ENCODE results near the gene KCNA2.

The KCNA2 gene

DNA sequence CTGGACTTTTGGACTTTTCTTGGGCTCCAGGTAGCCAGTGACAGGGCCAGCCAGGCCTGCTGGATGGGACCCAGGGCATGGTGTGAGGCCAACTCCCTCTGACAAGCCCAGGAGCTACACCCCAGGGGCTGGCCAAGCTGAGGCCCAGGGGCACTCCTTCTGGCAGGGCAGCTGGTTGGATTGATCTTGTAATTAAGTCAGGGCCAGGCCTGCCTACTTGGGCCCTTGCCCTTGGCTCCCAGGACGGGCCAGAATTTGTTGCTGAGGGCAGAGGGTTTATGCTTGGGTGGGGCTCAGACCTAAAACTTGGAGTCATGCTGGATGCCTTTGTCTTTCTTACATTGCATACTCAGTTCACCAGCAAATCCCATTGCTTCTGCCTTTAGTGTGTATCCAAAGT, 20.7 kb downstream of the KCNA2 start:
- no peaks in the 10 kb centered on the region for H3K4me1 ChIP-seq
- no peaks in the 10 kb centered on the region for H3K36me3 ChIP-seq (replicated peaks)
- H3K4me3 ChIP-seq, result no peak overlapping the region
- H3K27me3 ChIP-seq (ENCODE audit: low read depth), result no peaks in the 10 kb centered on the region
- DNase-seq (ENCODE audit: low spot score in 2 of 2), result no peak
- in situ Hi-C loops (cut with MboI; ENCODE audit: low sequenced_read_pairs), result no loop called here
- H3K9me3 ChIP-seq, result no peaks in the 10 kb centered on the region

DNA sequence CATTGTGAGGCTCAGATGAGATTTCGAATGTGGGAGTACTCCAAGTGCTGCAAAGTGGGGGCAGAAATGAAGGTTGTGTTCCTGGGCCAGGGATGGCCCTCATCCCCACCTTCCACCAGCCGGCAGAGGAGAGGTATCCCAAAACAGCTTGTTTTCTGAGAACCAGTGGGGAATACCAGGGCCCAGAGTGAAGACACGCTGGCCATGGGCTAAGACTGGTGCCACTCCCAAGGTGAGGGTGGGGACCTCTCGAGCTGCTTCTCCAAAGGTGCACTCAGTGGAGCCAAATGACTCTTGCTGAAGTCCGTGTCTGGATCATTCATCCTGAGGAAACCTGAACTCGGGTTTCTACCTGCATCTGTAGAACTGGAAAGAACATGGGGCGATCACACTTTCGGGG, 22.1 kb downstream of the KCNA2 start:
- no peak for DNase-seq (ENCODE audit: low spot score in 2 of 2)
- Histone ChIP-seq H3K27me3 (ENCODE audit: low read depth) (no peaks in the 10 kb centered on the region), H3K4me3 (no peak overlapping the region), H3K4me1 (no peaks in the 10 kb centered on the region), H3K9me3 (no peaks in the 10 kb centered on the region), H3K36me3 (replicated peaks) (no peaks in the 10 kb centered on the region)
- in situ Hi-C loops (cut with MboI; ENCODE audit: low sequenced_read_pairs), result no loop called here

DNA sequence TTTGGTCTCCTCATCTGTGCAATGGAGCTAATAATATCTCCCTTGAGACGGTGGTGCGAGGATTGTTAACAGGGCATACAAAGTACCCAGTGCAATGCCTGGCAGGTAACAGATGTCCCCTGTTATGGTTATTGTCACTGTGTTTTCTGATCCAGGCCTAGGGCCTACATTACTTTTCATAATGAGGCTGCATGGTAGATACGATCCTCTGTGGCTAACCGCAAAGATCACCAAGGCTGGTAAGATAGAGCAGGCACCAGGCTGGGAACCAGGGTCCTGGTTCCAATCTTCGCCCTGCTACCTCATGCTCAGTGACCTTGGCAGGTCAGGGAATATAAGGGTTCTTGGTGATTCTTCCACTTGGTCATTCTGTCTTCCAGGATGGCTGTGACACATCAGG, 22.7 kb downstream of the KCNA2 start:
- no peak for DNase-seq (ENCODE audit: low spot score in 2 of 2)
- H3K4me1 ChIP-seq, result no peaks in the 10 kb centered on the region
- no peaks in the 10 kb centered on the region for H3K27me3 ChIP-seq (ENCODE audit: low read depth)
- H3K9me3 ChIP-seq, result no peaks in the 10 kb centered on the region
- H3K36me3 ChIP-seq (replicated peaks), result no peaks in the 10 kb centered on the region
- H3K4me3 ChIP-seq, result no peak overlapping the region
- in situ Hi-C loops (cut with MboI; ENCODE audit: low sequenced_read_pairs), result no loop called here

DNA sequence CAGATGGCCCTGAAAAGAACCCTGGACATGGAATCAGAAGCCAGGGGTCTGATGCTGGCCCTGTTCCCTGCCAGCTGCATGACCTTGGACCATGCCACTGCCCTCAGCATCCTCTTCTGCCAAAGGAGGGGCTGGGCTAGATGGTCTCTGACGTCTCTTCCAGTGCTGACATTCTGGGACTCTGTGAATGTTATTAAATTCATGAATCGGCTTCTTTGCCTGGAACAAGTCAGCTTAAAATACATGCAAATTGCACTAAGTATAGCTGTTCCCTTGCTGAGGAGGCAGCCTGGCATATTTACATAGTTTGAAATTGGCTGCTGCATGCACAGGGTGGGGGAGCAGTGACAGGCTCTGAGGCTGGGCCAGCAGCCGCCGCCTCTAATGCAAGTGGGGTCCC, 23.8 kb downstream of the KCNA2 start:
- Histone ChIP-seq H3K4me1 (no peaks in the 10 kb centered on the region), H3K36me3 (replicated peaks) (no peaks in the 10 kb centered on the region), H3K4me3 (no peak overlapping the region), H3K27me3 (ENCODE audit: low read depth) (no peaks in the 10 kb centered on the region), H3K9me3 (no peaks in the 10 kb centered on the region)
- in situ Hi-C loops (cut with MboI; ENCODE audit: low sequenced_read_pairs), result no loop called here
- DNase-seq (ENCODE audit: low spot score in 2 of 2), result no peak

DNA sequence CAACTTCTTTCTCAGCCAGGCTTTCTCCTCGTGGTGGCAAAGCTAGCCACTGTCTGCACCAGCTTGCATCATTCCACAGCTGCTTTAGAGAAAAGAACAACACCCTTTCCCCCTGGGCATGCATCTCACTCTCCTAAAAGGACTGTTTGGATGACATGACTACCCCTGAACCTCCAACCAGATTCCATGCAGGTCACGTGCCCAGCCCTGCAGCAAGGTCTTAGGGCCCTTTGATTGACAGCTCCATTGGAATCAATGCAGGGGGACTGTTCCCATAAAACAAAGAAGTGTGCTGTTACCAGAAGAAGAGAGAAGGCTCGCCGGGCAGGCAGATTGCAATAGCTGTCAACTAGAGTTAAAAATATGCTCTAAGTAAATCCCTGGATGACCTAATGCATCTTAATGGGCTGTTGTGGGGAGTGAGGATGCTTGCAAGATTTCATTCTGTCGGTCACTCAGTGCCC, 24.4 kb downstream of the KCNA2 start:
- in situ Hi-C loops (cut with MboI; ENCODE audit: low sequenced_read_pairs), result no loop called here
- H3K9me3 ChIP-seq, result no peaks in the 10 kb centered on the region
- H3K36me3 ChIP-seq (replicated peaks), result no peaks in the 10 kb centered on the region
- no peaks in the 10 kb centered on the region for H3K4me1 ChIP-seq
- H3K4me3 ChIP-seq, result no peak overlapping the region
- DNase-seq (ENCODE audit: low spot score in 2 of 2), result no peak
- no peaks in the 10 kb centered on the region for H3K27me3 ChIP-seq (ENCODE audit: low read depth)

DNA sequence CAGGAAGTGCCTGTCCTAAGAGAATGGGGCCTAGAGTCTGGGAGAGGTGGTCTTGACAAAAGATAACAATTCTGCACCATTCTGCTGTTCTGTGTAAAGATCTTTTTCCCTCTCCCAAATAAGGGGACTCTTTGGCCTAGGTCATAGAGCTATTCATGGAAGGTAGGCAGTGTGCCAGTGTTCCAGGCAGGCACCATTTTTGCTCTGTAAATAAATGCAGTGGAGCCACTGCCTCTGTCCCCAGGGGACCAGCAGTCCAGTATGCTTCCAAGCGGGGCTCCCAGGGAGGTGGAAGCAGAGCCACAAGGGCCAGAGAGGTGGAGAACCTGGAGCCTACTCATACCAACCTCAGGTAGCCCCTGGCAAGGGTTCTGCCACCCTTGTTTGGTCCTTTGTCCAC, 25.9 kb downstream of the KCNA2 start:
- Histone ChIP-seq H3K36me3 (replicated peaks) (no peaks in the 10 kb centered on the region), H3K9me3 (no peaks in the 10 kb centered on the region), H3K4me1 (no peaks in the 10 kb centered on the region), H3K4me3 (no peak overlapping the region), H3K27me3 (ENCODE audit: low read depth) (no peaks in the 10 kb centered on the region)
- in situ Hi-C loops (cut with MboI; ENCODE audit: low sequenced_read_pairs), result no loop called here
- DNase-seq (ENCODE audit: low spot score in 2 of 2), result no peak

DNA sequence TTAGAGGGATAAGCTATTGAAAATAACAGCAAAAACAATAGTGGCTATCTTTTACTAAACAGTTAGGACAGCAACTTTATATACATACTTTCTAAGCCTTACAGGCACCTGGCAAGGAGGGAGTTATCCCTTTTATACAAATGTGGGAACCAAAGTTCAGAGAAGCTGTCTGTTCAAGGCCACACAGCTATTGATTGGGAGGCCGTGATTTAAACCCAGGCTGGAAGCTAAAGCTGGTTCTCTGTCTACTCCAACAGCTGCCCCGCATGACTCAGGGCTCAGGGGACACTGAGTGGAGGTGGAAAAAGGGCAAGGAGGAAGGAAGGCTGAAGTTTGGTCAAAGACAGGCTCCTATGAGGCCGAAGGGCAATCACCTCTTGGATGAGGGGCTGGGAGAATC, 26.7 kb downstream of the KCNA2 start:
- in situ Hi-C loops (cut with MboI; ENCODE audit: low sequenced_read_pairs), result no loop called here
- H3K27me3 ChIP-seq (ENCODE audit: low read depth), result no peaks in the 10 kb centered on the region
- H3K9me3 ChIP-seq, result no peaks in the 10 kb centered on the region
- H3K36me3 ChIP-seq (replicated peaks), result no peaks in the 10 kb centered on the region
- no peak for DNase-seq (ENCODE audit: low spot score in 2 of 2)
- H3K4me1 ChIP-seq, result no peaks in the 10 kb centered on the region
- H3K4me3 ChIP-seq, result no peak overlapping the region

DNA sequence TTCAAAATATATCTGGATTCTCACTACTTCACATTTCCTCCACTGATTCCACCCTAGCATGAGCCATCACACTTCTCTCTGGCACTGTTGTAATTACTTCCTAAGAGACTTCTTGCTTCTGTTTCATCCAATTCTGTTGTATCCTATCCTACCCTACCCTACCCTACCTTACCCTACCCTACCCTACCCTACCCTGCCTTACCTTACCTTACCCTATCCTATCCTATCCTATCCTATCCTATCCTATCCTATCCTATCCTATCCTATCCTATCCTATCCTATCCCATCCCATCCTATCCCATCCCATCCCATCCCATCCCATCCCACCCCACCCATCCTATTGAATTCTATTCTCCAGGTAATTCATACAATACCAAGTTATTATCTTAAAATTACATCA, 29.7 kb downstream of the KCNA2 start:
- no peaks in the 10 kb centered on the region for H3K36me3 ChIP-seq (replicated peaks)
- H3K27me3 ChIP-seq (ENCODE audit: low read depth), result no peaks in the 10 kb centered on the region
- in situ Hi-C loops (cut with MboI; ENCODE audit: low sequenced_read_pairs), result no loop called here
- no peaks in the 10 kb centered on the region for H3K9me3 ChIP-seq
- no peak for DNase-seq (ENCODE audit: low spot score in 2 of 2)
- H3K4me3 ChIP-seq, result no peak overlapping the region
- no peaks in the 10 kb centered on the region for H3K4me1 ChIP-seq

DNA sequence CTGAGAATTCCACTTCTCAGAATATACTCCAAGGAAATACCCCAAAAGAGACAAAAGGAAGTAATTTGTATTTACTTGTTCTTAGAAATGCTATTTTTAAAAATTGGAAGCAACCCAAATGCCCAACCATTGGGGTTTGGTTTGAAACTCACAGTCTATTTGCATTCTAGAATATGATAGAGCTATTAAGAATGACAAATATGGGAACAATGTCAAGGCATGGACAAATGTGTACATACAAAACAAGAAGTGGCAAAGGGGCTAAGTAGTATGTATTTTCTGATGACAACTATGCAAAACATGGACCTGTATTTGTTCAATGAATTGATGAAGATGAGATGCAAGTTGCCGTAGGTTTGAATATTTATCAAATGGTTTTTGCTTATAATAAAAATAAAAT, 32.8 kb downstream of the KCNA2 start:
- in situ Hi-C loops (cut with MboI; ENCODE audit: low sequenced_read_pairs), result no loop called here
- no peaks in the 10 kb centered on the region for H3K36me3 ChIP-seq (replicated peaks)
- no peak for DNase-seq (ENCODE audit: low spot score in 2 of 2)
- H3K9me3 ChIP-seq, result no peaks in the 10 kb centered on the region
- H3K4me1 ChIP-seq, result no peaks in the 10 kb centered on the region
- no peak overlapping the region for H3K4me3 ChIP-seq
- H3K27me3 ChIP-seq (ENCODE audit: low read depth), result peaks cover 3% of the 10 kb centered on the region; the same call in 1 of the 2 replicates

DNA sequence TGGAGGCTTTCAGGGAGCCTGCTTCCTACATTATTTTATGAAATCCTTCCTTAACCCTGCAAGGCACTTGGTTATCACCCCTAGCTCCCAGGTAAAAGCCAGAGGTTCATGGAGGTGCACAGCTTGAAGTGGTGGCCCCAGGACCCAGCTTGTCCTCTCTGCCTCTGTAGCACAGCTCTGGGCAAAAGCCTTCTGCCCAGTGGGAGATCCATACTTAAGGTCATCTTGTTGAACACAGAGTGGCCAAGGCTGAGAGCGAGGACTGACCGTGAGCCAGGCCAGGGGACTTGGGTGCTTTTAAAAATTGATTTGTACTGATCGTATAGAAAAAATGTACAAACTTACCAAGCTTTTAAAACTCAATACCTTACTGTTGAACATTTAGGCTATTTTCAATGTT, 33.4 kb downstream of the KCNA2 start:
- in situ Hi-C loops (cut with MboI; ENCODE audit: low sequenced_read_pairs), result no loop called here
- Histone ChIP-seq H3K27me3 (ENCODE audit: low read depth) (peaks cover 3% of the 10 kb centered on the region; the same call in 1 of the 2 replicates), H3K4me1 (no peaks in the 10 kb centered on the region), H3K36me3 (replicated peaks) (no peaks in the 10 kb centered on the region), H3K9me3 (no peaks in the 10 kb centered on the region), H3K4me3 (no peak overlapping the region)
- no peak for DNase-seq (ENCODE audit: low spot score in 2 of 2)

DNA sequence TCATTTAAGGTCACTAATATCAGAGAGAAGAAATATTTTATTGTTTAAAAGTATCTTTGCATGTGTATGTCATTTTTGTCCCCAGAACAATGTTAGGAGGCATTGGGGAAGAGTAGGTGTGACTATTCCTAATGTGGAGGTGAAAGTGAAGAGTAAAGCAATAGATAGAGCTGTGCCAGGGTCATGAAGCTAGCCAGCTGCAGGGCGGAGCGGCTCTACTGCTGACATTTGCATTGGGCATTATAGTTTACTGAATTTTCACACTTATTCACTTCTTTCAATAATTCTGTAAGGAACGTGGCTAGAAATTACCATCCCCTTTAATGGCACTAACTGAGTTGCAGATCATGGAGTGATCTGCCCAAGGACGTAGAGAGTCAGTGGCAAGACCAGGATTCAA, 35.3 kb downstream of the KCNA2 start:
- H3K27me3 ChIP-seq (ENCODE audit: low read depth), result peaks cover 3% of the 10 kb centered on the region
- no peak overlapping the region for H3K4me3 ChIP-seq
- H3K9me3 ChIP-seq, result no peaks in the 10 kb centered on the region
- DNase-seq (ENCODE audit: low spot score in 2 of 2), result no peak
- in situ Hi-C loops (cut with MboI; ENCODE audit: low sequenced_read_pairs), result no loop called here
- H3K4me1 ChIP-seq, result no peaks in the 10 kb centered on the region
- H3K36me3 ChIP-seq (replicated peaks), result no peaks in the 10 kb centered on the region

DNA sequence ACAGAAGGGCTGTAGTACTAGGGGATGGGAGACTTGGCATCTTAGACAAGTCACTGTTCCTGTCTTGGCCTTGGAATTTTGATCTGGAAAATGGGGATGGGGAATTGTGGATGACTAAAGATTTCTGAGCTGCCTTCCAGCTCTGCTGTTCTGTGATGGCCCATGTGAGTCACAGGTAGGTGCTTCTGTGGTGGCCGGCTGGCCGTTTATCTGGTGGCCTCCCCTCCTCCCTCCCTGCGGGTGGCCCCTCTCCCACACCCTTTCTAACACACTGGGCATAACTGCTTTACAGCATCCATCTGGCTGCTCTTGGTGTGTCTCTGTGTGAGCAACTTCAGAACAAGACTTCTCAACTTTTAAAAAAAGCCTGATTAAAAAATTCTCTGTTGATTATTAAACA, 35.9 kb downstream of the KCNA2 start:
- H3K27me3 ChIP-seq (ENCODE audit: low read depth), result peaks cover 5% of the 10 kb centered on the region
- DNase-seq (ENCODE audit: low spot score in 2 of 2), result no peak
- no peak overlapping the region for H3K4me3 ChIP-seq
- in situ Hi-C loops (cut with MboI; ENCODE audit: low sequenced_read_pairs), result no loop called here
- no peaks in the 10 kb centered on the region for H3K4me1 ChIP-seq
- H3K36me3 ChIP-seq (replicated peaks), result no peaks in the 10 kb centered on the region
- H3K9me3 ChIP-seq, result no peaks in the 10 kb centered on the region

DNA sequence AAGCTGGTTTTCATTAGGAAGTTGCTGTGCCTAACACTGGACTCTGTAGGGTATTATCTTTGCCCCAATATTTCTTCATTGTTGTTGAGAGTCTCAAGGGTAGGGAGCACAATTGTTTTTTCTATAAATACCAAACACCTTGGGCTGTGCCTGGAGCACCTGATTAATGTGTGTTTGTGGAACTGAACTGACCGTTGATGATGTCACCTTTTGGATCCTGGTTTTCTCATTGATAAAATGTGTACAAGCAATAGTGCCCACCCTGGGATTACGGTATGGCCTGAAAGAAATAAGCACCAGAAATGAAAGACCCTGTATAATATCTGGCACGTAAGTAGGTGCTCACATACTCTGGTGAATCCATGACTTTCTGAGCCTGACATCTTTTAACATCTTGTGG, 39.3 kb downstream of the KCNA2 start:
- Histone ChIP-seq H3K4me3 (no peak overlapping the region), H3K9me3 (no peaks in the 10 kb centered on the region), H3K36me3 (replicated peaks) (no peaks in the 10 kb centered on the region), H3K27me3 (ENCODE audit: low read depth) (peaks cover 13% of the 10 kb centered on the region), H3K4me1 (no peaks in the 10 kb centered on the region)
- in situ Hi-C loops (cut with MboI; ENCODE audit: low sequenced_read_pairs), result no loop called here
- DNase-seq (ENCODE audit: low spot score in 2 of 2), result no peak

DNA sequence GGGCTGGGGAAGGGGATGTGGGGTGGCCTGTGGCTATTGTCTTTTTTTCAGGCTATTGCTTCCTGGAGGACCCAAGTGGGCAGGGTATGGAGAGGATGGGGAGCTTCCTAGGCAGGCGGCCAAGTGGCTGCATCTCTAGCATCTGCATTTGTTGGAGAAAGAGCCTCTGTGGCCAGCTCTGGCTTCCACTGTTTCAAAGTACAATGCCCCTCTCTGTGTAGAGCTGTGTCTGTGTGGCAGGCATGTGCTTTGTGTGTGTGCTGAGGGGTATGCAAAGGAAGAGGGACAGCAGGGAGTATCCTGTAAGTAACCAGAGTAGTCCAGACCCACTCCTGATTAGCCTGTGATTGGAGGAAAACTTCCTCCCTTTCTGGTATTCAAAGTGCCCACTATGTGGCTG, 40.6 kb downstream of the KCNA2 start:
- H3K9me3 ChIP-seq, result no peaks in the 10 kb centered on the region
- DNase-seq (ENCODE audit: low spot score in 2 of 2), result no peak
- no peaks in the 10 kb centered on the region for H3K36me3 ChIP-seq (replicated peaks)
- no peak overlapping the region for H3K4me3 ChIP-seq
- H3K27me3 ChIP-seq (ENCODE audit: low read depth), result peaks cover 10% of the 10 kb centered on the region; the same call in 1 of the 2 replicates
- no peaks in the 10 kb centered on the region for H3K4me1 ChIP-seq
- in situ Hi-C loops (cut with MboI; ENCODE audit: low sequenced_read_pairs), result no loop called here

DNA sequence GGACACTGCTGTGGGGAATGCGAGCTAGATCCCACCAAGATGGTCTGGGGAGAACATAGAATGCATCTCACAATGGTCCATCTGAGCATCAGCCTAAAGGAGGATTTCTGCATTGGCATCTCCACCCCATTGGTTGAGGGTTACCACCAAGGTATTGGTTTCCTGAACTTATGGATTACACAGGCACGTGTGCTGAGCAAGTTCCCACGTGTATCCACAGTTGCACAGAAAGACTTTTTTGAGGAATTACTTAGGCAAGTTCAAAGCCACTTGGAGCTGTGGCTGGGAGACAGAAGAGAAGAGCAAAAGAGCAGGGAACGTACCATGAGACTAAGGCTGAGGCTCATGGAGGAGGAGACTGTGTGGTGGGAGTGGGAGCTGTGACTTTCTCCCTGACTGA, 43.1 kb downstream of the KCNA2 start:
- Histone ChIP-seq H3K9me3 (no peaks in the 10 kb centered on the region), H3K4me1 (no peaks in the 10 kb centered on the region), H3K36me3 (replicated peaks) (no peaks in the 10 kb centered on the region), H3K4me3 (no peak overlapping the region), H3K27me3 (ENCODE audit: low read depth) (peaks cover 13% of the 10 kb centered on the region; the same call in 1 of the 2 replicates)
- in situ Hi-C loops (cut with MboI; ENCODE audit: low sequenced_read_pairs), result no loop called here
- no peak for DNase-seq (ENCODE audit: low spot score in 2 of 2)

Measured in HAP-1 (cell line).